ENCODE results near the gene ROPN1L. TPM values are rescaled to one million over a fixed set of nuclear protein-coding genes. Genes with fewer than 3 reads are reported as not detected.
"Not testable (repeated sequence)": the region's sequence is repeated elsewhere in the genome, so short reads cannot be mapped to it uniquely, and the experiment has no call there.

Gene ROPN1L
- total RNA-seq, 1 donor from 2014 or later: 4.7 TPM

GRCh38 chr5:10499776-10500175 lies 58.1 kb downstream of the ROPN1L start:
- intact Hi-C loops (cut with micrococcal nuclease): no loop called here

DNA sequence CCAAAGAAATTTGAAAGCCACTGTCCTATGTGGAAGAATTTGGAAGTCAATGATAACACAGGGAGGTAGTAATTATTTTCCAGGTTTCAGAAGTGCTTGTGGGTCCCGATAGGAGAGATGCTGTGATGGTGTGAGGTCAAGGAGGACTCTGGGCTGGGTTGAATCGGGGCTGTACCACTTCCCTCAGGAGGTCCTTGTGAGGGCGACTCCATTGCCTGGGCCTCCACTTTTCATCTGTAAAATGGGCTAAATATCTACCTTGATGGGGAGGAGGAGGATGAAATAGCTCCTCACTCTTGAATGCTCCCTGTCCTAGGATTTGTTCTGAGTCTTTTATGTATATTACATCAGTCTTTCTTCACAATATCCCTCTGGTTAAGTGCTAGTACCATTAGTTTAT lies 59.0 kb downstream of the ROPN1L start:
- intact Hi-C loops (cut with micrococcal nuclease): no loop called here

DNA sequence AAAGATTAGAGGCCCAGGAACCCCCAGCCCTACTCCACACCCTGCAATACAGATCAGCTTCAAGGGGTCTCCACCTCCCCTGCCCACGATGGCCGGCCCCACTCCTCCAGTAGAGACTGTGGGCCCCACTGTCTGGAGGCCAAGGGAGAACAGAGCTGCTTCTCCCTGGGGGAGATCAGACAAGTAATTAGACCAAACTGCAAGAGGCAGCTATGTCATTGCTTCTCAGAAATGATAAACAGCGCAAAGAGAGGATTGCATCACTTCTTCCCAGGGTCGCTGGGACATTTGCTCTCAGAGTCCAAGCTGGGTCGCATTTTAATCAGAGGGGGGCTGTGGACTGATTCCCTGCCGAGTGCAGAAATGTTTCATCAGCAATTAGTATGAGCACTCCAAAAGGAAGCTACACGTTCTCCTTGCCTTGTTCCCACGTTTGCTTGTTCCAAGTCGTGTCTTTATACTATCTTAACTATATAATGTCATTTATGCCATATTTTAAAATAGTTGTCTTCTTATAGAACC lies 59.9 kb downstream of the ROPN1L start:
- intact Hi-C loops (cut with micrococcal nuclease): no loop called here

GRCh38 chr5:10502130-10502529 lies 60.5 kb downstream of the ROPN1L start:
- intact Hi-C loops (cut with micrococcal nuclease): no loop called here

DNA sequence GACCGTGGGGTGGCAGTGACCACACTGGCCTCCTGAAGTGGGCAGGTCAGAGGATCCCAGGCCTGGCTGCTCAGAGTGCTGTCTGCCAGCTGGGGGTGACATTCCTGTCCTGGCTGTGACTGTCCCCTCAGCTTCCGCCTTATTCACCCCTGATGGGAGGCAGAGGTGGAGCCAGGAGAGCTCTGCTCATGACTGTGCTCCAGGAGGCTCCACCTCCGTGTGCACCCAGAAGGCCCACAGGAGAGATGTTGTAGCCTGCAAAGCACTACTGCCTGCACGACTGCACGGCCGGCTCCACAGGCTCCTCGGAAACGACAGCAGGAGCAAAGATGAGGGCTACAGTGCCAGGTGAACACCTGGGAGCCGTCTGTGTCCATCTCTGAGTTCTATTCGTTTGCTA lies 60.9 kb downstream of the ROPN1L start:
- intact Hi-C loops (cut with micrococcal nuclease): no loop called here

DNA sequence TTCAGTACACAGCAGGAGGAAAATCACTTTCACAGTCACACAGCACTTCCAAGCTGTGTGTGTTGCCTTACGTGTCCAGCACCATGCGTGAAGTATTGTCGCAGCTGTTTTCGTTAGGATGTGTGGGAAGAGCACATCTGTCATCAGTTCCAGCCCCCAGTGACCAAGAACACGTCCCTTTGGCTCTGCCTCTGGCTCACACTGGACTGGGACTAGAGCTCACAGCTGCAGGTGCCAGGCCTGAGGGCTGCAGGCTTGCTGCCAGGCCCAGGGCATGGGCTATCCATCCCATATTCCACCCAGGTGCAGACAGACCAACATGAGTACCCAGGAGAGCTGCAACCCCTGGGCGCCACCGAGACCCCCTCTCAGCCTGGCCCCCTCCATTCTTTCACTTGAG lies 61.6 kb downstream of the ROPN1L start:
- intact Hi-C loops (cut with micrococcal nuclease): no loop called here

DNA sequence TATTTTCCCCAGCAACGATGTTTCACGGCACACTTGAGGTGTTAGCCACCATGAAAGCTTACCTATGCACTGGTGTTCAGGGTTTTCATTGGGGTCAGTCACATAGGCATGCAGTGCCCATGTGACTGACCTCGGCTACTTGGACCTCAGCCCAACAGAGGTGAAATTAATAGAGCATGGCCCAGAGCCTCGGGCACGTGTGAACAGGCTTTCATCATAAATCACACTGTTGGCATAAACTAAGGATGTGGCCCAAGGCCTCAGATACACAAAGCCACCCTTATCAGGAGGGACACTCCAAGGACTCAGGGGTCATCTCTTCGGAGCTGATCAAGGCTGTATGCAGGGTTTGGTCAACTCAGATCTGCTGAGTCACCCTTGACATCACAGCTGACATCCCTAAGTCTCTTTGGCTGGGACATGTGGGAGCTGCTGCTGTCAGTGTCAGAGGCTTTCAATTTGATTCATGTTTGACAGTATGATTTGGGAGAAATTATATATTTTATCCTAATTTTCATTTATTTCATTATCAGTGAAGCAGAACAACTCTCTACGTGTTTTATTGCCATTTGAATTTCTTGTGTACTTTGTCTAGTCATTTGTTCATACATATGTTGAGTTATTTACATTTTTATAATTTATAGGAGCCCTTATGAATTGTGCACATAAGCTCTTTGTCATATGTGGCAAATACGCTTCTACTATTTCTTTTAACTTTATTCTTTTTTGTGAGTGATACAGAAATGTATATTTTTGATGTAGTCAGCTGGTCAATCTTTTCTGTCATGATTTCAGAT lies 62.5 kb downstream of the ROPN1L start:
- intact Hi-C loops (cut with micrococcal nuclease): no loop called here

- intact Hi-C loops (cut with micrococcal nuclease): no loop called here
Measured at GRCh38 chr5:10505517-10506095, 63.9 kb downstream of the ROPN1L start.

- intact Hi-C loops (cut with micrococcal nuclease): no loop called here
Measured at GRCh38 chr5:10506535-10506934, 64.9 kb downstream of the ROPN1L start.

DNA sequence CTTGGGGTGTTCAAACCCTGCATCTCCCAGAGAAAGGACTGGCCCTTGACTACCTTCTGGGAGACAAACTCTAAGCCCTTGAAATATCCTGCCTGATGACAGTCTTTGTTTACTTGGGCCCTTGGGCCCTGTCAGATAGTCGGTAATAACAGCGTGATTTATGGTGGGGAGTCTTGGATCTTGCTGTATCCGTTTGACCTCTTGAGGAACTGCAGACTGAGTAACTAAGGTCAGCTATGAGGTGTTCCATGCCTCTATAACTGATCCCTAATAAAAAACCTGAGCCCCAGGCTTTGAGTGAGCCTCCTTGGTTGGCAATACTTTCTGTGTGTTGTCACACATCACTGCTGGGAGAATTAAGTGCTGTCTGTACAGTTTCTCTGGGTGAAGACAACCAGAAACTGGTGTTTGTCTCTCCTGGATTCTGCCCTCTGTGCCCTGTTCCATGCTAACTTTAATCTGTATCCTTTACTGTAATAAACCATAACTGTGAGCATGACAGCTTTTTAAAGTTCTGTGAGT lies 66.0 kb downstream of the ROPN1L start:
- intact Hi-C loops (cut with micrococcal nuclease): no loop called here

DNA sequence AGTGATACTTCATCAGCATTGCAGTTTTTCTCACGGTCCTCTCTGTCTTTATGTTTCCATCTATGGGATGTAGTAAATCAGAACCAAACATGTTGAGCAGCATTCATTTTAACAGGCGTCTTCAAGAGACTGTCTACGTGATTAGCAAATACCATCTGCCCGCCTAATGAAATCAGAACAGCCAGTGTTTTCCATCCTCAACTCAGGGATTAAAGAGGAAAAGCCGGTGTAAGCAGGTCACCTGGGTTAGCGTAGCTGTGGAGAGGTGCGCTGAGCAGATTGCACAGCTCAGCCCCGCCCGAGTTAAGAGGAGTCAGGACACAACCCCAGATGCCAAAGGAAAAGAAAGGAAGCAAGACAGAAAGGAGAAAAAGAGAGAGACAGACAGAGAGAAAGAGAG lies 67.9 kb downstream of the ROPN1L start:
- intact Hi-C loops (cut with micrococcal nuclease): no loop called here

- intact Hi-C loops (cut with micrococcal nuclease): no loop called here
Measured at GRCh38 chr5:10511741-10512640, 70.3 kb downstream of the ROPN1L start.

DNA sequence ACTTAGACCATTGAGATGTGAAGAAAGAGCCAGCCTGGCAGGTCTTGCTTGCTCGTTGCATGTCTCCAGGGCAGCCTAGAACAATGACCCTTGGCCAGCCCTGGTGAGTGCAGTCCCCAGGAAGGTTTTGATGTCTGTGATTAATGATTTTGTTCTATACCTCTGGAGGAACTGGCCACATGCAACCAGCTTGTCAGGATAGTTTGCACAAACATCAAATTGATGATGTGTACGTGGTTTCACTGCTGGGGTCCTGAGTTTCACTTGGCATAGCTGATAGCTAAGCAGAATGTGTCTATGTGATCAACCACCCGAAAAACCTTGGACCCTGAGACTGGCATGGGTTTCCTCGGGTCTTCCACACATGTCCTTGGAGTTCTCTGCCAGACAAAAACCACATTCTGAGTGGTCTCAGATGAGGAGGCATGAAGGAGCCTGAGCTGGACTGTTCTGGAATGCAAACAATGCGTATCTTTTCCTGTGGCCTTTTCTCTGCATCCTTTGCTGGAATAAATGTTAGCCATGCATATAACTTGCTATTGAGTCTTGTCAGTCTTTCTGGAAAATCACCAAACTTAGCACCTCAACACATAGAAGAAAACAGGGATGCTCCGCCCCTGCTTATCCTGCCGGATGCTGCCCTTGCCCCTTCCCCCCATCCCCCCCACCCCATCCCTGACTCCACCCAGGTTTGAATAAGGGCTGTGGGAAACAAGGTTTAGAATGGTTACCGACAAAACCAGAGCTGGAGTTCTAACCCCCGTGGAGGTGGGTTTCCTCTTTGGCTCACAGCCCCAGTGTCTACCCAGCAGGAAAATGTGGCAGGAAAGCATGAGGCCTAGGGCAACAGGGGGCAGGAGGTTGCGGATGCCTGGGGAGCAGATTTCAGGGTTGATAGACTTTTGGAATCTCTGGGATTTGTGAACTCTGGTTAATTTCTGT lies 72.1 kb downstream of the ROPN1L start:
- intact Hi-C loops (cut with micrococcal nuclease): no loop called here

DNA sequence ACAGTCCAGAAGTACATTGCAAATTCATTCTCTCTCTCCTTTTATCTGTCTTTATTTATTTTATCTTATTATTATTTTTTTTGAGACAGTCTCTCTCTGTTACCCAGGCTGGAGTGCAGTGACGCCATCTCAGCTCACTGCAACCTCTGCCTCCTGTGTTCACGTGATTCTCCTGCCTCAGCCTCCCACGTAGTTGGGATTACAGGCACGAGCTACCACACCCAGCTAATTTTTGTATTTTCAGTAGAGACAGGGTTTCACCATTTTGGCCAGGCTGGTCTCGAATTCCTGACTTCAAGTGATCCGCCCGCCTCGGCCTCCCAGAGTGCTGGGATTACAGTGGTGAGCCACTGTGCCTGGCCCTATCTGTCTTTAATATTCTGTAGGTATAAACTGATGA lies 72.9 kb downstream of the ROPN1L start:
- intact Hi-C loops (cut with micrococcal nuclease): not testable (repeated sequence)

Other genes starting within 250 kb of the ROPN1L start
- gene ATPSCKMT, start 192.0 kb upstream of the ROPN1L start, total RNA-seq: 19.4 and 19.6 TPM in 2 replicates
- gene CCT5, start 191.6 kb upstream of the ROPN1L start, total RNA-seq: 328 and 332 TPM in 2 replicates
- gene CMBL, start 134.0 kb upstream of the ROPN1L start, total RNA-seq: 0.84 and 0.98 TPM in 2 replicates
- 81.9 and 86.7 TPM in 2 replicates for gene MARCHF6, start 88.2 kb upstream of the ROPN1L start, total RNA-seq
- 5.7 TPM in 2 replicates for gene ANKRD33B, start 122.2 kb downstream of the ROPN1L start, total RNA-seq